ENCODE data around the gene RHBDD3.
"Not testable (repeated sequence)": the region's sequence is repeated elsewhere in the genome, so short reads cannot be mapped to it uniquely, and the experiment has no call there.

The RHBDD3 gene

DNA sequence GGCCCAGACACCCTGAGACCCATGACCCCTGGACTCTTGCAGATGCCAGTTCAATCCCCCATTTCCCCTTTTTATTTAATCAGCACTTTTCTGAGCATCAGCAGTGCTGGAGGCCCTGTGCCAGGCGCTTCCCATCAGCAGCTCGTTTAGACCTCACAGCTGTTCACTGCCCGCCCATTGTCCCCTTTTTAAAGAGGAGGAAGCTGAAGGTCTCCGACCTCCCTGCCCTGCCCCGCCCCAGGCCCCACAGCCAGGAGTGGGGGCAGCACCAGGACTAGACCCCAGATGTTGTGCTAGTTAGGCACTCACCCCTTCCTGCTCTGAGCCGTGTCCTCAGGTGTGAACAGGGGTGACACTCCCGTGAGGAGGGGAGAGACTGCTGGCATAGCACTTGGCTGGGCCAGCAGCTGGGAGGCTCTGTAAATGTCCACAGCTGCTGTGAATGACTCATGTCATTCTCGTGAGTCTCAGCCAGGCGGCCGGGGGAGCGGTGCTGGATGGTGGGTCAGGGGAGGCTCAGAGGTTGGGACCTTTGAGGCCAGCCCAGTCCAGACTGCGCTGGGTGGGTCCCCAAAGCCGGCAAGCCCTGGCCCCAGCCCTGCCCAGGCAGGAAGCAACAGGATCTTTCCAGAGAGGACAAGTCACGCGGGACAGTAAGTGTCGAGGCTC, 42.2 kb downstream of the RHBDD3 start:
- Histone ChIP-seq H3K27ac (peak overlapping the region in 17 of 21 experiments; percentile 0 to 85 (median 60)), H3K4me3 (no peak overlapping the region)

DNA sequence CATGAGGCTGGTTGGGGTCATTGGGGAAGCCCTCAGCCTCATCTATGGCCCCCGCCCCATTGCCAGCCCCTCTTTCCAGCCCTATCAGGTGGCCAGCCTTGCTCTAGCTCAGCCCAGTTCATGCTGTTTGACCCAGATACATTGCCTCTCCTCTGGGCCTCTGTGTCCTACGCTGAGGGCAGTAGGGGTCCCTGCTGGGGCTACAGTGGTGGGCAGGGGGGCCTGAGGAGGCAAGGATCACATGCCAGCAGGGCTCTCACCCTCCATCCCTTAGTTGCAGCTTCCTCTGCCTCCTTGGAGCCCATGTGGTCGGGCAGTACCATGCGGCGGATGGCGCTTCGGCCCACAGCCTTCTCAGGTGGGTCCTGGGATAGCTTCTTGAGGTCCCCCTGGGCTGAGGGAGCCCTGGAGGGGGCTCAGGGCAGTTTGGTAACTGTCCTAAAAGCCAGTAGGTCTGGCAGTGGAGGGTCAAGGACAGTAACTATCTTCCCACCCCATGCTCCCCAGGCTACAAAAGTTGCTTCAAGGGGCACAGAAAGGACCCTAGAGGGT, 42.8 kb downstream of the RHBDD3 start:
- Histone ChIP-seq H3K27ac (peak overlapping the region in 16 of 21 experiments; percentile 15 to 85 (median 61)), H3K4me3 (no peak overlapping the region)

DNA sequence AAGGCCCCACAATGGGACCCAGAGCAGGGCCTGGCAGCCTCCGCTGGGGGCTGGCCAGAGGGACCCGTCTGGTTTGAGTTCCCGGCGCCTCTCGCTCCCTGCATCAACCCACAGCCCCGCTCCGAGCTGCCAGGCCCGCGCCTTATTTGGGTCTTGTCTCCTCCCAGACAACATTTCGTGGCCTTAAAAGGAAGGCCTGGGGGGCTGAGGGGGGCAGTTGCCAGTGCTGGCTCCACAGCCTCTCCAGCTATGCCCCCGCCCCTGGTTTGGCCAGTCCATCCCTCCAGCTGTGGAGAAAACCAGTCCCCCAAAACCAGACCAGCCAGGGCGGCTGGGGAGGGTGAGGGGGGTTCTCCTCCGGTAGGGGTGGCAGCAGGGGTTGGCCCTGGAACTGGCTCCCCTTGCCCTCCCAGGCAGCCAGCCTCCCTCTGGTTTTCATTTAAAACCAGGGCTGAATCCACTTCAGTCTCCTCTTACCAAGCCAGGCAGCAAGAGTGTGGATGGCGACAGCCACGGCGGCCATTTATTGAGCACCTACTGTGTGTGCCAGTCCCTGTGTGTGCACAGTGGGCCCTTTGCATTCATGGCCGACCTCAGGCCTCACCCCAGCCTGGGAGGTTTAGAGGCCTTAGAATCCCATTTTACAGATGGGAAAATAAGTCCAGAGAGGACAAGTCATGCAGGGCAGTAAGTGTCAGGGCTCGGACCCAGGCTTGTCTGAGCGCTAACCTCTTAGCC, 43.5 kb downstream of the RHBDD3 start:
- Histone ChIP-seq H3K27ac (peak overlapping the region in 13 of 21 experiments; percentile 15 to 85 (median 65)), H3K4me3 (no peak overlapping the region)

DNA sequence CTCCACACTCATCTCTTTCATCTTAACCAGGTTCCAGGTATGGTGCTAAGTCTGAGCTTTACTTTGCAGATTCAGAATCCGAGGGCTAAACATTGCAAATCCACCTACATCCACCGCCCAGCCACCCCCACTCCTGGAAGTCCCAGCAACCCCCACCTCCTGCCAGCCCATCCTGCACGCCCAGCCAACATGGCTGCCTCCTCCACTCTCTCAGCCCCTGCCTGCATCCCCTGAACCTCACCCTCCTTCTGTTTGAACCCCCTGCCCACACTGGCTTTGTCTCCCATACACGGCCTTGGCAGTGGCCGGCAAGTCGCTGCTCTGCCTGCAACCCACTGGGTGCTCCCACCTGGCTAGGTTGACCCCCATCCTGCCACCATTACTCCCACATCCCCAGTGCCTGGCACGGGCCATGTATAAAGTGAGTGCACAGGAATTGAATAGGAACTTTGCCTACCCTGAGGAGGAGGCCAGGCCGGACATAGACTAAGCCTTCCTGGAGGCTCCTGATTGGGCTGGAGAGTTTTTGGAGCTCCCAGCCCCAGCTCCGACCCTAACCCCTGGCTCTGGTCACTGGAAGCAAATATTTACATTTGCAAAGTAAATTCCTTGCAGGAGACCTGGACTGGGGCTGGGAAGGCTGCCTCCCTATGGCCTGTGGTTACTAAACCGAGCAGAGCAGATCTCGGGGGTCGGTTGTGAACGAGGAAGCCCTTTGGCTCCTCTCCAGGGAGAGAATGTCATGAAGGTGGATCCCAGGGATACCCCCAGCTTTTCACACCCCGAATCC, 47.7 kb downstream of the RHBDD3 start:
- Histone ChIP-seq H3K27ac (peak overlapping the region in 1 of 21 experiments; percentile 16), H3K4me3 (no peak overlapping the region)

DNA sequence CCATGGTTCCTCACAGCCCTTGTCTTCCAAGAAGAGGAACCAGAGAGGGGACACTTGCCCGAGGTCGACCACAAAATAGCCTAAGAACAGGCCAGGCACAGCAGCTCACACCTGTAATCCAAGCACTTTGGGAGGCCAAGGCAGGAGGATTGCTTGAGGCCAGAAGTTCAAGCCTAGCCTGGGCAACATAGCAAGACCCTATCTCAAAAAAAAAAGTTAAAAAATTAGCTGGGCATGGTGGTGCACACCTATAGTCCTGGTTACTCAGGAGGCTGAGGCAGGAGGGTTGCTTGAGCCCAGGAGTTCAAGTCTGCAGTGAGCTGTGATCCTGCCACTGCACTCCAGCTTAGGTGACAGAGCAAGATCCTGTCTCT, 48.4 kb downstream of the RHBDD3 start:
- not testable (repeated sequence) for H3K27ac ChIP-seq, H3K4me3 ChIP-seq

DNA sequence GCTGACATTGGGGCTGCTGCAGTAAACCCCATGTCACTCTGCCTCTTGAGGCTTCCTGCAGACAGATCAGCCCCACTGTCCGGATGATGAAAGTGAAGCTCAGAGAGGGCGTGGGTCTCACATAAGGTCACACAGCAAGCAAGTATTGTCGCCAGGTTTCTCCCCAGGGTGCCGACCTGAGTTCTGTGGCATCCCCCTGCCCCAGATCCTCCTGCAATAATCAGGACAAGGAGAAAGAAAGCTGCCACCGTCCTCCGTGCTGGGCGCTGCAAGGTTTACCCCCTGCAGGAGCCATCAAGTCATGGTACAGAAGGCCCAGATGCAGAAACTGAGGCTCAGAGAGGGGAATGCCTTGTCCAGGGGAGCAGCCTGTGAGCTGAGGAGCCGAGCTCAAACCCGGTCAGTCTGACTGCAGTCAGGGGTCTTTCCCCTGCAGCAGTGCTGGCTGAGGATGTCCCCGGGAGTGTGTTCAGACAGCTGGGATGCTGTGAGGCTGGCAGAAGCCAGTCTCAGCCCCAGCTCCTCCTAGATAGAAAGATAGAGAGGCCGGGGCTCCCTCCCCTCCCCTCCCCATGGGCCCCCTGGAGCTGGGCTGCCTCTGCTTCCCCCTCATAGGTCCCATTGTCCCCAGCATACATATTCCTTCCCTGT, 48.9 kb downstream of the RHBDD3 start:
- H3K27ac ChIP-seq = no peak overlapping the region
- H3K4me3 ChIP-seq = no peak overlapping the region

DNA sequence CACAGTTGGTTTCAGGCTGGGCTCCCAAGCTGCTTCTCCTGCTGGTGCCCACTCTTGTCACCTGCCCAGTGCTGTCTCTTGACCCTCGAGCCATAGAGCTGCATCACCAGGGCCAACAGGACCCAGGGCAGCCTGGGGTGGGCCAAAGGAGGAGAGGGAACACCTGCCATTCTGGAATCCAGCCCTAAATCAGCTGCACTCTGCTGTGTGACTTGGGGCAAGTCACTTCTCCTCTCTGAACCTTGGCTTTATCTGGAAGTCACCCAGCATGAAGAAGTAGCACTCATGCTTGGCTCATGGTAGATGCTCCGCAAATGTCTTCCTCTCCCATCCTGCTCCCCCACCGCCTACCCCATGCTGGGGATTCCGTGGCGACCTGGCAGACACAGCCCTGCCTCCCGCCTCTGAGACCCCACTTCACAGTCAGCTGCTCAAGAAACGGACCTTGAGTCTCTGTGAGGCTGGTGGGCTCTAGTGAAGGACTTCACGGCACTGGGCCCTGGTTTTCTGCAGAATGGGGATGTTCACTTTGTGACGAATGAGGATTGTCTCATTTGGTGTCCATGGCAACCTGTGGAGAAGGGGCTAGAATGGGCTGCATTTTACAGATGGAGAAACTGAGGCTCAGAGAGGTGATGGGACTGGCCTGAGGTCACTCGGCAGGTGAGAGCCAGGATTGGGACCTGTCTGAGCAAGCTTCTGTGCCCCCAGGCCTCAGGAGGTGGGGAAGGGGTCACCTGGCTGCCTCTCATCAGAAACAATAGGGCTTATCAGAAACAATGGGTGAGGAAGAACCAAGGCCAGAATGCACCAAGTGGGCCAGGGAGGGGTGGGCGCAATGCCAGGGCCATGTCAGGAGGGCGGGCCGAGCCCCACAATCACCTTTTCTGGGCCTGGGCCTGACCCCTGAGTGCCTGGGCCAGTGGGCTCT, 49.7 kb downstream of the RHBDD3 start:
- Histone ChIP-seq H3K4me3 (no peak overlapping the region), H3K27ac (no peak overlapping the region)

DNA sequence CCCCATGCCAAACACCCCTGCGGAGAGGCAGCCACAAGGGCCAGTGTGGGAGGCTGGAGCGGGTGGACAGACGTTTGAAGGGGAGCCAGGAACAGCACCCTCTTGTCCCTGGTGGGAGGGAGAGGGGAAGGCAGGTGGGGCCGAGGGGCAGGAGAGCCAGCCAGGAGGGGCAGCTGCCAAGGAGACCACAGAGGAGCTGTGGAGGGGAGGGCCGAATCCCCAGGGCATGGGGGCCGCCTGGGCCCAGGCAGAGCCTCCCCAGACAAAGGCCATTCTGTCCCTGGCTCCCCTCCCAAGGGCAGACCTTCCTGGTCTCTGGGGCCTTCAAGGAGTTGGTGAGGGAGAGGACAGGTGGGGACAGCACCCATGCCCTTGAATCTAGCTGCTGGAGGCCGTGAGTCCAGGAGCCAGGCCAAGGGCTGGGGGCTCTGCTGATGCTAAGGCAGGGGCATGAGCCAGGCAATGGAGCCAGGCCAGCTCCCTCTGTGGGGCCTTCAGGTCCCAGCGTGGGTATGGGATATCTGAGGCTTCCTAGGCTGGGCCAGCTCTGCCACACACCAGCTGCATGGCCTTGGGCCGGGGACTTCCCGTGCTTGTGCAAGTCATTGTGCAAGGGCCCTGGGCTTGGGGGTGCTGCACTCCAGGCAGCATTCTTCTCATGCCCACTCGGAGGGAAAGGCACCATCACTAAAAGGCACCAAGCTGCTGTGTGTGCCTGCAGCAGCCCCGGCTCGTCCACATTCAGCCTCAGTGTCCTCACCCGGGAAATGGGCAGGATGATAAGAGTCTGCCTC, 50.7 kb downstream of the RHBDD3 start:
- H3K4me3 ChIP-seq = no peak overlapping the region
- peak overlapping the region in 9 of 21 experiments; percentile 2 to 73 (median 51) for H3K27ac ChIP-seq

DNA sequence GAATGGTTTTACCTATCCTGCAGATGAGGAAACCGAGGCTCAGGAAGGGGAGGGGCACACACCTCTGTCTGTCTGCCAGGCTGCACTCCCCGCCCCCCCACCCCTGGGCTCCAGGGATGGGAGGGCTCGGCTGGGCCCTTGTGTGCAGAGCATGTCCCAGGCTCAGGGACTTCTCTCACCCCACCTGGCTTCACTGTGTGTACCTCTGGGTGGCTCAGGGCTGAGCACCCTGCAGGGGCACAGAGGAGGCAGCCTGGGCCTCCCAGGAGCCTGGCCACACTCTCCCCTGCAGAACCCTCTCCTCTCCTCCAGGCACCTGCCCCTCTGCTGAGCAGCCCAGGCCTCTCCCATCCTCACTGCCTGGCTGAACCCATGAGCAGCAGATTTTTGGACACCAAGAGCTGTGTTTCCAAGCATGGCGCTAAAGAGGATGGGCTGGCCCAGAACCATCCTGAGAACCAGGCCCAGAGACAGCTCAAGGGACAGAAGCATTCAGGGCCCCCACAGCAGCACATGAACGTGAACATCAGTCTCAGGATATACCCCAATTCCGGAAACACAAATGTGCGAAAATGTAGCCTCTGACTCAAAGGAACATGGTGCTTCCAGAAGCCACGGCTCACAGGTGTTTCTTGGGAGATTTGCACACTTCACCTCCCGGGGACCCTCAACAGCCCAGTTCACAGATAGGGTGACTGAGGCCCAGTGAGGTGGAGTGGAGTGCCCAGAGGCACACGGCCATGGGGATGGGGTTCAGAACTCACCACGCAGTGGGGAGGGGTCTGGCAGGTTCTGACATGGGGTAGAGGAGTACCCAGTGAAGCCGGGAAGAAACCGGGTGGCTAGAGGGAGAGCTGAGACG, 51.5 kb downstream of the RHBDD3 start:
- H3K27ac ChIP-seq = peak overlapping the region in 8 of 21 experiments; percentile 2 to 73 (median 56)
- no peak overlapping the region for H3K4me3 ChIP-seq

DNA sequence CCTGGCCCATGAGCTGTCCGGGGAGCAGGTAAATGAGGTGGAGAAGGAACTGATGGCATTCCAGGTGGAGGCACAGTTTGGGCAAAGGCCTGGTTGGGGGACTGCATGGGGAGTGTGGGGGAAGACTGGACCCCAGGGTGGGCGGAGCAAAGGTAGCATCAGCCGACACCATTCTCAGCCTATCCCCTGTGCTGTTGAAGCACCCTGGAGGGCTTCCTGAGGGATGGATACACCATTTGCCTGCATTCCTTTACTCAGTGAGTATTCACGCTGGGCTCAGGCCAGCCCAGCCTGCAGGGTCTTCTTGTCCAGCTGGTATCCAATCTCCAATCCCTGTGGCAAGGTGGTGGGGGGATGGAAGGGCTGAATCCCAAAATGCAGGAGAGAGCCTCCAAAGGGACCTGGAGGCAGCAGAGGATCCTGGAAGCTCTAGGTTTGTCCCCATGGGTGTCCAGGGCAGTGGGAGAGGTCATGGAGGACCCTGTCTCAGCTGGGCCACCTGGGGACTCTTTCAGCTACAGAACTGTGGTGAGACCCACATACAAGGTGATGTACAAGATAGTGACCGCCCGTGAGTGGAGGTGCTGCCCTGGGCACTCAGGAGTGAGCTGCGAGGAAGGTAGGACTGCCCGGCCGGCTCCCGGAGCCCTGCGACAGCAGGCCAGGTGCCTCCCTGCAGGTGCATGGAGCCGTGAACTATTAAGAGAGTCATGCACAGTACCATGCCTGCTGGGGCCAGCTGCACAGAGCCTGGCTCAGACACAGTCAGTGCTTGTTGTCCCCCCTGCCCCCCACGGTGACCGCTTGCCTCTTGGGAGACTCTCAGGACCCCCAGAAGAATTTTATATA, 52.5 kb downstream of the RHBDD3 start:
- no peak overlapping the region for H3K4me3 ChIP-seq
- no peak overlapping the region for H3K27ac ChIP-seq

DNA sequence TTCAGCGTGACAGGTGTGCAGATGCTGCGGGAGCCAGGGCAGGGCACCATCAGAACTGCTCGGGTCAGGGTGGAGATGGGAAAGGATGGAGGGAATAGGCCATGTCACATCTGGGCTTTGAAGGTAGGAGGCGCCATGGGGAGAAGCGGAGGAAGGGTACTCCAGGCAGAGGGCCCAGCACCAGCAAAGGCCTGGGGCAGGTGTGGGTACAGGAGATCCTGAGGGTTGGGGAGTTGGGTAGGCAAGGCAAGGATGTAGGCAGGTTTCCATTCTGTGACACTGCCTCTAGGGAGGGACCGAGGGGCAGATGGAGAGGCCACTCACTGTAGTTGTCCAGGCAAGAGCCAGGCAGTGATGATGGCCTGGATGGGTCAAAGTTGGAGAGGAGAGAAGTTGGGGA, 53.5 kb downstream of the RHBDD3 start:
- no peak overlapping the region for H3K4me3 ChIP-seq
- no peak overlapping the region for H3K27ac ChIP-seq

DNA sequence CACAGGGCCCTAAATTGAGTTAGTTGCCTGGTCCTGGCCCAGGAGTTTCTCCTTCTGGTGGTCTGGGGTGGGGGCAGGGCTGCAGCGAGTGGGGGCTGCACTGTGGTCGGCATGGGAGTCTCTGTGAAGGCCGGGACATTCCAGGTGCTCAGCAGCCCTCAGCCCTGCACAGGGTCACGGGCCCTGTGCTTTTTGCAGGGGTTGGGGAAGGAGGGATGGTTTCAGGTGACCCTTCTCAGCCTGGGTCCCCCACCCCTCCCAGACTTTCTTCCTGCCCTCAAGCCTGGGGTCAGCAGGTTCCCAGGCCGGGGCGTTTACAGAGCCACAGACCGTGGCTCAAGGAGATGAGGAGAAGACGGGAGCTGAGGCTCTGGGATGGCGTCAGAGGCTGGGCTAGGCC, 54.3 kb downstream of the RHBDD3 start:
- H3K27ac ChIP-seq = no peak overlapping the region
- no peak overlapping the region for H3K4me3 ChIP-seq

DNA sequence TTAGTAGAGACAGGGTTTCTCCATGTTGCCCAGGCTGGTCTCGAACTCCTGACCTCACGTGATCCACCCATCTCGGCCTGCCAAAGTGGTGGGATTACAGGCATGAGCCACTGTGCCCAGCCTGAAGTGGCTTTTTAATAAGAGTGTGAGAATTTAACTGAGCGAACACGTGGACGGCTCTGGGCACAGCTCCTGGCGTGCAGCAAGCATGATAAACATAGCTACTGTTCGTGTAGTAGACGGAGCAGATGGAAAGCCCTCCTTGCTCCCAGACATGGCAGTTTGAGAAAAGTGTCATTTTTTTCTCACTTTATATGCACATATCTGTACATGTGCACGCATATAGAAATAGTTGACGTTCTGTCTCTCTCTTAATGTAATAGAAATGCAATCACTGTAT, 55.0 kb downstream of the RHBDD3 start:
- Histone ChIP-seq H3K27ac (no peak overlapping the region), H3K4me3 (no peak overlapping the region)

DNA sequence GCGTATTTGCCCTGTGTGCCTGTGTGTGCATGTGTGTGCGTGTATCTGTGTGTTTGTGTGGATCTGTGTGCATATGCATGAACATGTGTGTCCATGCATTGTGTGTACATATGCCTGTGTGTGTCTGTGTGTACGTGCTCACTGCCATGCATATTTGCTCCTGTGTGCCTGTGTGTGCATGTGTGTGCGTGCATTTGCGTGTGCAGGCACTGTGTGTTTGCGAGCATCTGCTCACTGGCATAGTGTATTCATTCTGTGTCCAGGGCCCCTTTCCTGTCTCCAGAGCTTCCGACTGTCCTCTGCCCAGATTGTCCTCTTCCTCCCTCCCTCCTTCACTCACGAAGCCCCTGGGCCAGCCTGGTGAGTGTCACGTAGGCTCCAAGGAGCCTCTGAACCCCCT, 56.3 kb downstream of the RHBDD3 start:
- Histone ChIP-seq H3K4me3 (no peak overlapping the region), H3K27ac (no peak overlapping the region)

DNA sequence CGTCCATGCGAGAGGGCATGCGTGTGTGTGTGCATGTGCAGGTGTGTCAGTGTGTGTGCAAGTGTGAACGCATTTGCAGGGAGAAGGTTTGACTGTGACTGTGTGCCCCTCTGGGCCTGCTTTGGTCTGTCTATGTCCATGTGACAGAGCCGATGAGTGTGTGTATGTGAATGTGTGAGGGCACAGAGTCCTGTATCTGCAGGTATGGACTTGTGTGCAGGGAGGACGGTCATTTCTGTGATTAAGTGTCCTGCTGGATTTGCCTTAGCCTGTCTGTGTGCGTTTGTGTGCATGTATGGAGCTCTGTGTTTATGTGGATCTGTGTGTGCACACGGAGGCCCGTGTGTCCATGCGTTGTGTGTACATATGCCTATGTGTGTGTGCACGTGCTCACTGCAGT, 56.7 kb downstream of the RHBDD3 start:
- Histone ChIP-seq H3K4me3 (no peak overlapping the region), H3K27ac (no peak overlapping the region)

Measured in skin epidermis (tissue), 12 donors.